ENCODE measurements around the gene DDA1. TPM values are rescaled to one million over a fixed set of nuclear protein-coding genes. Genes with fewer than 3 reads are reported as not detected.
A peak's percentile ranks its signal among the peaks of the same experiment; 100 is the strongest.

Gene DDA1
- total and polyA plus RNA-seq, 10 donors: 10.5 to 42.2 (median 23.5) TPM

DNA sequence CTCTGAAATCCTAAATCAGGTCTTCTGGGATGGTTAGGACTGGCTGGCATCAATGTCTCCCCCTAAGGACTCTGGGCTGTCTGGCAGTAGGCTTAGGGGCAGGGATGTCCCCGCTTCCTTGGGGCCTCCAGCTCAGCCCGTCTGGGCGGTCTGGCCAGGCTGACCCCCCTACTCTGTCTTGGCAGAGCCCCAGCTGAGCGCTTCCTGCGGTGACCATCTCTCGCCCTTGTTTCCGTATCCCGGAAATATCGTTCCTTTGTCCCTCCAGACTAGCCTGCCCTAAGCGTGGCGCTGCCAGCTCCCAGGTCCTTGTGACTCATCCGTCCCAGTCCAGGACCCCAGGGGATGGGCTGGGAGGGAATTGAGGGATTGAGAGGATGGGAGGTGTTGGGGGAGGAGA, 39.3 kb downstream of the DDA1 start:
- Histone ChIP-seq H3K36me3 (peaks cover 0 to 14% (median 0%) of the 10 kb centered on the region in 6 donors), H3K4me1 (peaks cover 13 to 77% (median 59%) of the 10 kb centered on the region in 6 donors), H3K27ac (peak overlapping the region; percentile 35 to 75 (median 56)), H3K9me3 (no peaks in the 10 kb centered on the region), H3K27me3 (replicated peaks in 1 of 7) (peaks cover 0 to 61% (median 3%) of the 10 kb centered on the region in 7 donors), H3K4me3 (no peak overlapping the region)
- DNase-seq: peak; percentile 85
- intact Hi-C loops (cut with DNase I; ENCODE audit: low total_unique reads): loop anchor here (5.0 kb wide), 1 partner anchor 39 kb away; no protein-coding TSS in a partner anchor
- no peak for TF ChIP-seq POLR2A (IDR thresholded peaks at IDR 0.05)
- TF ChIP-seq, protein P1, sequence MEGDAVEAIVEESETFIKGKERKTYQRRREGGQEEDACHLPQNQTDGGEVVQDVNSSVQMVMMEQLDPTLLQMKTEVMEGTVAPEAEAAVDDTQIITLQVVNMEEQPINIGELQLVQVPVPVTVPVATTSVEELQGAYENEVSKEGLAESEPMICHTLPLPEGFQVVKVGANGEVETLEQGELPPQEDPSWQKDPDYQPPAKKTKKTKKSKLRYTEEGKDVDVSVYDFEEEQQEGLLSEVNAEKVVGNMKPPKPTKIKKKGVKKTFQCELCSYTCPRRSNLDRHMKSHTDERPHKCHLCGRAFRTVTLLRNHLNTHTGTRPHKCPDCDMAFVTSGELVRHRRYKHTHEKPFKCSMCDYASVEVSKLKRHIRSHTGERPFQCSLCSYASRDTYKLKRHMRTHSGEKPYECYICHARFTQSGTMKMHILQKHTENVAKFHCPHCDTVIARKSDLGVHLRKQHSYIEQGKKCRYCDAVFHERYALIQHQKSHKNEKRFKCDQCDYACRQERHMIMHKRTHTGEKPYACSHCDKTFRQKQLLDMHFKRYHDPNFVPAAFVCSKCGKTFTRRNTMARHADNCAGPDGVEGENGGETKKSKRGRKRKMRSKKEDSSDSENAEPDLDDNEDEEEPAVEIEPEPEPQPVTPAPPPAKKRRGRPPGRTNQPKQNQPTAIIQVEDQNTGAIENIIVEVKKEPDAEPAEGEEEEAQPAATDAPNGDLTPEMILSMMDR (IDR thresholded peaks at IDR 0.05 in 8 of 11, conservative IDR thresholded peaks at IDR 0.05 in 3 of 11): no peak
- peak; percentile 81 to 91 (median 88) for TF ChIP-seq POLR2AphosphoS5 (IDR thresholded peaks at IDR 0.05)
- WGBS, 5 donors: 2 to 12% (median 9%) methylated on average over 12 of the region's 12 CpGs

DNA sequence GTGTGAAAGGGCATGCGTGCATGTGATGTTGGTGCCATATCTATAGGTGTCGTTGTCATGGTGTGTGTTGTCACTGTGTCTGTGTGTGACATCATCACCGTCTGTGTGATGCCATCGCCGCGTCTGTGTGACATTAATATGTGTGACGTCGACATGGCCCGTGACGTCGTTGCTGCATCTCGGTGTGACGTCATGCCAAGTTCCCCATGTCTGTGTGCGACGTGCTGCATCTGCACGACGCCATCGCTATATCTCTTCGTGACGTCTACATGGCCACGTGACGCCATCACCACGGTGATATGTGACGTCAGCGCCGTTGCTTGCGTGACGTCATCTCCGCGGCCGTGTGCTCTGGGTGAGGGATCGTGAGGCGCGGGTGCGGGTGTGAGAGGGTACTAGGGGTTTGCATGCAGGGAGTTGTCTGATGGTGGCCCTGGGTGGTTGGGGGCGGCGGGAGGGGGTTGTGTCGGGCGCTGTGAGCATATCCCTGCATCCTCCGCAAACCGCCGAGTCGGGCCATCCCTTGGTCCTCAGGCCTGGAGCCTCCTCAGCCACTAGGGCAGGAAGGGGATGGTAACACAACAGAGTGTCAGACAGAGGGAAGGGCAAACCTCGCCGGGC, 42.6 kb downstream of the DDA1 start:
- WGBS, 5 donors: 80 to 90% (median 84%) methylated on average over 35 to 45 of the region's 45 CpGs
- DNase-seq: no peak
- no peak overlapping the region for H3K4me3 ChIP-seq
- intact Hi-C loops (cut with DNase I; ENCODE audit: low total_unique reads): no loop called here
- peak; percentile 30 to 79 (median 72) for TF ChIP-seq POLR2AphosphoS5 (IDR thresholded peaks at IDR 0.05)
- TF ChIP-seq POLR2A (IDR thresholded peaks at IDR 0.05): no peak
- H3K36me3 ChIP-seq: peaks cover 0 to 32% (median 0%) of the 10 kb centered on the region in 6 donors
- peaks cover 0 to 54% (median 3%) of the 10 kb centered on the region in 7 donors for H3K27me3 ChIP-seq (replicated peaks in 1 of 7)
- H3K9me3 ChIP-seq: no peaks in the 10 kb centered on the region
- H3K4me1 ChIP-seq: peaks cover 9 to 77% (median 53%) of the 10 kb centered on the region in 6 donors
- peak overlapping the region in 5 of 8 donors; percentile 48 to 70 (median 67) for H3K27ac ChIP-seq

DNA sequence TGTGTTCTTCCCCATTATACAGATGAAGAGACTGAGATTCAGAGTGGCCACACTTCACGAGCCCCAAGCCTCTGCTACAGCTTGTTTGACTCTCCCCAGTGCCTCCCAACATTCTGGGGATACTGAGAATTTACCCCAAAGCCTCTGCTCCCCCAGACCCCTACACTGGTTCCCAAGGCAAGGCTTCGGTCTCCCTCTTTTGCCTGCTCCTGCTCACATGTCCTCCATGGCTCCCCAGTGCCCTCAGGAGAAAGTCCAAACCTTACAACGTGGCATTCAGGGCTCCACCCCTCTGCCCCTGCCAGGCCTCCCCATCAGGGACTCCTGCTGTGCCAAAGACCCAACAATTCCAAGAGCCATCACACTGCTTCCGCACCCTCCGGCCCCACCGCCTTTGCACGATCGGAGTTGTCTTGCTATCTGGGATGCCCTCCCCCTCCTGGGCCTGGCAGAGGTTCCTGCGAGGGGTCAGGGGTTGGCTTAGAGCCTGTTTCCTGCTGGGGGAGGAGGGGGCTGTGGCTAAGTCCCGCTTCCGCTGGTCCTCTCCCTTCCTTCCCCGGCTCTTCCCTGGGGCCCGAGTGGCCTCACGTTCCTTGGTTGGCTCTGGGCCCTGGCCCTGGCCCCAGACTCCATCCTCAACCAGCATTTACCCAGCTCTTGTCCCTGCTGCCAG, 43.4 kb downstream of the DDA1 start:
- TF ChIP-seq POLR2AphosphoS5 (IDR thresholded peaks at IDR 0.05) (peak; percentile 88 to 93 (median 88)), POLR2A (IDR thresholded peaks at IDR 0.05) (no peak)
- TF ChIP-seq, protein P1 (IDR thresholded peaks at IDR 0.05 in 8 of 11, conservative IDR thresholded peaks at IDR 0.05 in 3 of 11): no peak
- no peaks in the 10 kb centered on the region for H3K9me3 ChIP-seq
- H3K36me3 ChIP-seq: peaks cover 0 to 33% (median 0%) of the 10 kb centered on the region in 6 donors
- intact Hi-C loops (cut with DNase I; ENCODE audit: low total_unique reads): no loop called here
- peaks cover 0 to 46% (median 3%) of the 10 kb centered on the region in 7 donors for H3K27me3 ChIP-seq (replicated peaks in 1 of 7)
- peaks cover 9 to 75% (median 51%) of the 10 kb centered on the region in 6 donors for H3K4me1 ChIP-seq
- DNase-seq: no peak
- H3K27ac ChIP-seq: peak overlapping the region in 7 of 8 donors; percentile 4 to 70 (median 65)
- no peak overlapping the region for H3K4me3 ChIP-seq
- 35 to 64% (median 44%) methylated on average over 11 to 14 of the region's 14 CpGs for WGBS, 5 donors

DNA sequence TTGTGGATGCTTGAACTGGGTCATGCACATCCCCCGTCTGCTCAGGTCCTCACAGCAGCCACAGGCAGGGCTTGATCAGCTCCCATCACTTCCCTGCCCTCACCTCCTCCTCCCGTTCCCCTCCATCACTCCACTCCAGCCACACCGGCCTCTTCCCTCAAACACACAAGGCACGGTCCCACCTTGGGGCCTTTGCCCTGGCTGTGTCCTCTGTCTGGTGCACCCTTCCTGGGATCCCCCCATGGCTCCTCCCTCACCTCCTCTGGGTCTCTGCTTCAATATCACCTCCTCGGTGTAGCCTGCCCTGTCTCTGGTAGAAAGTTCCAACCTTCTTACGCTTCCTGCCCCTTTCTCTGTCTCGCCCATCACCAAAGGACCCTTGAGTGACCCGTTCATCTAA, 44.0 kb downstream of the DDA1 start:
- intact Hi-C loops (cut with DNase I; ENCODE audit: low total_unique reads): no loop called here
- no peak for TF ChIP-seq POLR2AphosphoS5 (IDR thresholded peaks at IDR 0.05)
- no peak for TF ChIP-seq POLR2A (IDR thresholded peaks at IDR 0.05)
- TF ChIP-seq, protein P1 (IDR thresholded peaks at IDR 0.05 in 8 of 11, conservative IDR thresholded peaks at IDR 0.05 in 3 of 11): no peak
- Histone ChIP-seq H3K9me3 (no peaks in the 10 kb centered on the region), H3K27ac (peak overlapping the region in 5 of 8 donors; percentile 48 to 68 (median 65)), H3K27me3 (replicated peaks in 1 of 7) (peaks cover 0 to 40% (median 3%) of the 10 kb centered on the region in 7 donors), H3K4me3 (no peak overlapping the region), H3K4me1 (peaks cover 6 to 69% (median 49%) of the 10 kb centered on the region in 6 donors), H3K36me3 (peaks cover 0 to 33% (median 0%) of the 10 kb centered on the region in 6 donors)
- WGBS, 5 donors: 70 to 80% (median 70%) methylated on average over 8 of the region's 8 CpGs
- no peak for DNase-seq
